Astrocyte (in vitro differentiated cells and primary cell): ENCODE results near the gene RPH3AL. TPM values are rescaled to one million over a fixed set of nuclear protein-coding genes. Genes with fewer than 3 reads are reported as not detected.

Experiments used
- DNase-seq: peaks from one replicate; pipeline ENCODE4 v3.0.0-alpha.2; 2010; ENCODE audit warnings: low read depth
- FAIRE-seq: peaks from 2 replicates; lab custom pipeline; 2011; peaks lifted over from hg19 to GRCh38; lab: Jason Lieb, UNC
- H2AFZ ChIP-seq: 2 replicates; pipeline ENCODE4 v1.6.0; 2012; ENCODE audit warnings: low read depth, low read length, inconsistent platforms
- H3K27ac ChIP-seq: 2 replicates; pipeline ENCODE4 v1.5.1; 2011; ENCODE audit warnings: low read depth, low read length, inconsistent platforms
- H3K27me3 ChIP-seq: 2 replicates; pipeline ENCODE4 v1.6.0; 2011; ENCODE audit warnings: low read length, inconsistent platforms; ENCODE audit not compliant: insufficient read depth
- H3K36me3 ChIP-seq: 2 replicates; pipeline ENCODE4 v1.5.1; 2011; ENCODE audit warnings: low read length, inconsistent platforms; ENCODE audit not compliant: insufficient read depth
- H3K4me1 ChIP-seq: 2 replicates; pipeline ENCODE4 v1.5.1; 2011; ENCODE audit warnings: low read length, inconsistent platforms; ENCODE audit not compliant: insufficient read depth
- H3K4me2 ChIP-seq: 2 replicates; pipeline ENCODE4 v1.6.0; 2012; ENCODE audit warnings: low read length, inconsistent platforms
- H3K4me3 ChIP-seq: 2 replicates; pipeline ENCODE4 v1.5.1; 2011; ENCODE audit warnings: low read depth, mild to moderate bottlenecking, low read length, inconsistent platforms; ENCODE audit not compliant: insufficient read depth
- H3K79me2 ChIP-seq: 2 replicates; pipeline ENCODE4 v1.6.0; 2012; ENCODE audit warnings: mild to moderate bottlenecking, low read length, inconsistent platforms; ENCODE audit not compliant: insufficient read depth
- H3K9ac ChIP-seq: 2 replicates; pipeline ENCODE4 v1.6.0; 2012; ENCODE audit warnings: mild to moderate bottlenecking, low read length, inconsistent platforms
- H3K9me3 ChIP-seq: 2 replicates; pipeline ENCODE4 v1.5.1; 2012; ENCODE audit warnings: low read depth, mild to moderate bottlenecking, low read length, inconsistent platforms; ENCODE audit not compliant: insufficient read depth
- H4K20me1 ChIP-seq: 2 replicates; pipeline ENCODE4 v1.6.0; 2012; ENCODE audit warnings: low read length, inconsistent platforms; ENCODE audit not compliant: insufficient read depth
- H3K27ac Mint-ChIP-seq: one replicate; pipeline ENCODE4 v1.8.0; 2021; ENCODE audit warnings: mild to moderate bottlenecking, mixed read lengths; ENCODE audit not compliant: unreplicated experiment
- H3K27me3 Mint-ChIP-seq: one replicate; pipeline ENCODE4 v1.8.0; 2021; ENCODE audit warnings: low read depth, mixed read lengths; ENCODE audit not compliant: unreplicated experiment
- H3K36me3 Mint-ChIP-seq: one replicate; pipeline ENCODE4 v1.8.0; 2021; ENCODE audit warnings: low read depth, mixed read lengths; ENCODE audit not compliant: unreplicated experiment
- H3K4me1 Mint-ChIP-seq: one replicate; pipeline ENCODE4 v1.8.0; 2021; ENCODE audit warnings: low read depth, mixed read lengths; ENCODE audit not compliant: unreplicated experiment
- H3K4me3 Mint-ChIP-seq: one replicate; pipeline ENCODE4 v1.8.0; 2021; ENCODE audit warnings: mild to moderate bottlenecking, moderate library complexity, mixed read lengths; ENCODE audit not compliant: unreplicated experiment
- H3K9me3 Mint-ChIP-seq: one replicate; pipeline ENCODE4 v1.8.0; 2021; ENCODE audit warnings: mild to moderate bottlenecking, mixed read lengths; ENCODE audit not compliant: unreplicated experiment
- CTCF ChIP-seq: IDR thresholded peaks from 2 replicates; pipeline ENCODE4 v1.5.1; 2011; ENCODE audit warnings: low read depth, mild to moderate bottlenecking, inconsistent platforms, low read length, moderate library complexity; ENCODE audit not compliant: insufficient read depth
- EZH2 ChIP-seq: IDR thresholded peaks from 2 replicates; pipeline ENCODE4 v1.6.1; 2012; ENCODE audit warnings: mild to moderate bottlenecking, low read length, inconsistent platforms; ENCODE audit not compliant: insufficient read depth
- total RNA-seq: library from RNA; stranded (reverse); gene quantifications from 2 replicates; pipeline ENCODE4 v1.2.1, GENCODE V29; 2021

RPH3AL gene
- total RNA-seq, 1 donor from 2014 or later: 3.7 TPM

- DNase-seq (no peak), FAIRE-seq (no peak)
These were observed 21.5 kb downstream of the RPH3AL start for GRCh38 chr17:330993-331701.

GRCh38 chr17:329784-330420 is 22.7 kb downstream of the RPH3AL start:
- no peaks in the 10 kb centered on the region for H3K36me3 ChIP-seq
- no peak overlapping the region for H3K4me3 ChIP-seq
- H3K27me3 Mint-ChIP-seq: peaks cover 24% of the 10 kb centered on the region
- H3K9me3 Mint-ChIP-seq: no peaks in the 10 kb centered on the region
- DNase-seq (no peak), FAIRE-seq (no peak)
- H2AFZ ChIP-seq: no peak overlapping the region
- H3K27me3 ChIP-seq: peaks cover 13% of the 10 kb centered on the region
- H3K79me2 ChIP-seq: no peaks in the 10 kb centered on the region
- H3K4me2 ChIP-seq: no peak overlapping the region
- H3K9me3 ChIP-seq: no peaks in the 10 kb centered on the region
- no peak overlapping the region for H3K27ac ChIP-seq
- H3K4me3 Mint-ChIP-seq: no peak overlapping the region
- no peak for TF ChIP-seq CTCF
- TF ChIP-seq EZH2: no peak
- H3K4me1 Mint-ChIP-seq: peaks cover 20% of the 10 kb centered on the region
- peaks cover 4% of the 10 kb centered on the region for H3K36me3 Mint-ChIP-seq
- H3K9ac ChIP-seq: no peak overlapping the region
- no peaks in the 10 kb centered on the region for H4K20me1 ChIP-seq
- H3K4me1 ChIP-seq: no peaks in the 10 kb centered on the region
- H3K27ac Mint-ChIP-seq: peak overlapping the region; percentile 66

More at GRCh38 chr17:330993-331701, 21.5 kb downstream of the RPH3AL start:
- H3K4me3 Mint-ChIP-seq: no peak overlapping the region
- Histone ChIP-seq H4K20me1 (no peaks in the 10 kb centered on the region), H3K79me2 (no peaks in the 10 kb centered on the region), H3K4me1 (no peaks in the 10 kb centered on the region), H3K27me3 (peaks cover 22% of the 10 kb centered on the region), H3K9ac (no peak overlapping the region), H3K27ac (no peak overlapping the region), H3K4me2 (no peak overlapping the region), H3K9me3 (no peaks in the 10 kb centered on the region), H3K4me3 (no peak overlapping the region), H2AFZ (no peak overlapping the region), H3K36me3 (no peaks in the 10 kb centered on the region)
- peaks cover 28% of the 10 kb centered on the region for H3K27me3 Mint-ChIP-seq
- no peaks in the 10 kb centered on the region for H3K9me3 Mint-ChIP-seq
- no peaks in the 10 kb centered on the region for H3K36me3 Mint-ChIP-seq
- TF ChIP-seq CTCF (no peak), EZH2 (no peak)
- peaks cover 23% of the 10 kb centered on the region for H3K4me1 Mint-ChIP-seq
- H3K27ac Mint-ChIP-seq: peak overlapping the region; percentile 82

GRCh38 chr17:327971-328370 is 24.6 kb downstream of the RPH3AL start:
- peaks cover 4% of the 10 kb centered on the region for H3K36me3 Mint-ChIP-seq
- H3K4me3 Mint-ChIP-seq: no peak overlapping the region
- Histone ChIP-seq H3K4me2 (no peak overlapping the region), H2AFZ (no peak overlapping the region), H3K4me1 (no peaks in the 10 kb centered on the region), H3K79me2 (no peaks in the 10 kb centered on the region), H4K20me1 (no peaks in the 10 kb centered on the region), H3K4me3 (no peak overlapping the region), H3K36me3 (no peaks in the 10 kb centered on the region), H3K27me3 (peaks cover 2% of the 10 kb centered on the region), H3K9me3 (no peaks in the 10 kb centered on the region), H3K27ac (no peak overlapping the region), H3K9ac (no peak overlapping the region)
- FAIRE-seq: no peak
- H3K9me3 Mint-ChIP-seq: no peaks in the 10 kb centered on the region
- no peak for DNase-seq
- peaks cover 25% of the 10 kb centered on the region for H3K27me3 Mint-ChIP-seq
- peaks cover 14% of the 10 kb centered on the region for H3K4me1 Mint-ChIP-seq
- TF ChIP-seq EZH2: no peak
- H3K27ac Mint-ChIP-seq: no peak overlapping the region
